H1 (cell line): Measurements from ENCODE around the gene TGM2. TPM values are rescaled to one million over a fixed set of nuclear protein-coding genes. Genes with fewer than 3 reads are reported as not detected.

Source experiments
- CTCF ChIA-PET: fragments of 300-600 bp; sonication (Branson Sonifier 250); formaldehyde crosslinking; loops from one replicate; lab custom pipeline; 2021; ENCODE audit not compliant: partially characterized antibody; lab: Charles Lee
- POLR2A ChIA-PET: fragments of 300-600 bp; sonication (Branson Sonifier 250); formaldehyde crosslinking; loops from one replicate; lab custom pipeline; 2021; ENCODE audit warnings: inconsistent platforms; ENCODE audit not compliant: partially characterized antibody; lab: Charles Lee
- DNase-seq, 2 experiments: peaks; one replicate each; pipeline versions ENCODE4 v3.0.0 to v3.0.0-alpha.2; 2010 to 2022; ENCODE audit warnings: low spot score in 2 of 2, low read depth in 1 of 2, mixed read lengths in 1 of 2
- FAIRE-seq: peaks from 2 replicates; lab custom pipeline; 2011; peaks lifted over from hg19 to GRCh38; lab: Jason Lieb, UNC
- H2AFZ ChIP-seq: 2 replicates; pipeline ENCODE4 v1.8.1; 2012; ENCODE audit warnings: low read length, inconsistent platforms
- H2AK5ac ChIP-seq: 2 replicates; pipeline ENCODE4 v1.6.1; 2013; ENCODE audit warnings: low read depth, low read length
- H2BK120ac ChIP-seq: replicated peaks from 2 replicates; pipeline ENCODE3; 2013; ENCODE audit warnings: low read depth, low read length, inconsistent platforms
- H2BK12ac ChIP-seq: 2 replicates; pipeline ENCODE4 v1.6.1; 2013; ENCODE audit warnings: low read depth, low read length
- H2BK15ac ChIP-seq: 2 replicates; pipeline ENCODE4 v1.6.1; 2013; ENCODE audit warnings: low read length
- H2BK20ac ChIP-seq: 2 replicates; pipeline ENCODE4 v1.6.1; 2013; ENCODE audit warnings: low read length
- H2BK5ac ChIP-seq: 2 replicates; pipeline ENCODE4 v1.6.1; 2013; ENCODE audit warnings: low read depth, low read length
- H3K14ac ChIP-seq: 2 replicates; pipeline ENCODE4 v1.6.1; 2013; ENCODE audit warnings: inconsistent platforms; ENCODE audit not compliant: insufficient read length
- H3K18ac ChIP-seq: 2 replicates; pipeline ENCODE4 v1.6.1; 2013; ENCODE audit warnings: low read length; ENCODE audit errors: extremely low read depth
- H3K23ac ChIP-seq: 2 replicates; pipeline ENCODE4 v1.6.1; 2013; ENCODE audit warnings: inconsistent platforms; ENCODE audit not compliant: insufficient read length
- H3K23me2 ChIP-seq: 2 replicates; pipeline ENCODE4 v1.6.1; 2013; ENCODE audit warnings: low read depth, low read length
- H3K27ac ChIP-seq: 2 replicates; pipeline ENCODE4 v1.6.1; 2011; ENCODE audit warnings: low read depth, low read length, inconsistent platforms
- H3K27me3 ChIP-seq, 4 experiments: replicated peaks in 1 of 4; 1 replicate in 1 of 4; 2 replicates in 3 of 4; pipeline versions ENCODE4 v1.6.1 to v1.8.1; 2011 to 2013; ENCODE audit warnings: low read length in 3 of 4, mild to moderate bottlenecking in 3 of 4, inconsistent platforms in 2 of 4, mixed read lengths in 2 of 4, moderate library complexity in 1 of 4; ENCODE audit not compliant: control insufficient read depth in 3 of 4, insufficient read depth in 3 of 4; ENCODE audit errors: extremely low read depth in 1 of 4
- H3K36me3 ChIP-seq, 4 experiments: 2 replicates each; pipeline versions ENCODE4 v1.6.1 to v1.8.1; 2011 to 2013; ENCODE audit warnings: mild to moderate bottlenecking in 4 of 4, low read length in 3 of 4, moderate library complexity in 2 of 4, control low read depth in 1 of 4, inconsistent platforms in 1 of 4; ENCODE audit not compliant: insufficient read depth in 4 of 4, control insufficient read depth in 2 of 4
- H3K4ac ChIP-seq: replicated peaks from 2 replicates; pipeline ENCODE3; 2013; ENCODE audit warnings: low read length, low read depth, mixed read lengths, inconsistent platforms; ENCODE audit not compliant: insufficient read length
- H3K4me1 ChIP-seq, 4 experiments: replicated peaks in 1 of 4; 1 replicate in 1 of 4; 2 replicates in 3 of 4; pipeline versions ENCODE4 v1.6.1 to v1.8.1; 2011 to 2013; ENCODE audit warnings: low read length in 3 of 4, inconsistent platforms in 2 of 4, mixed read lengths in 1 of 4; ENCODE audit not compliant: insufficient read depth in 4 of 4, control insufficient read depth in 3 of 4
- H3K4me2 ChIP-seq, 2 experiments: 2 replicates each; pipeline versions ENCODE4 v1.6.1 to v1.8.1; 2011 to 2013; ENCODE audit warnings: low read depth in 2 of 2, low read length in 2 of 2, control low read depth in 1 of 2, inconsistent platforms in 1 of 2, mild to moderate bottlenecking in 1 of 2; ENCODE audit not compliant: insufficient read depth in 1 of 2
- H3K4me3 ChIP-seq, 4 experiments: fragments of 200-600, 300-600 bp in 1 of 4; sonication (generic), shearing (Covaris generic), sonication (Bioruptor Twin) in 1 of 4; 2 replicates each; pipeline versions ENCODE4 v1.5.1 to v1.8.1; 2011 to 2016; ENCODE audit warnings: low read length in 4 of 4, low read depth in 3 of 4, control low read depth in 2 of 4, inconsistent platforms in 2 of 4, mild to moderate bottlenecking in 2 of 4, mixed read lengths in 1 of 4, moderate library complexity in 1 of 4; ENCODE audit not compliant: insufficient read depth in 2 of 4; ENCODE audit errors: extremely low read depth in 1 of 4
- H3K56ac ChIP-seq: replicated peaks from 2 replicates; pipeline ENCODE3; 2013; ENCODE audit warnings: low read depth, mild to moderate bottlenecking, mixed read lengths, low read length, inconsistent platforms; ENCODE audit not compliant: insufficient read length
- H3K79me1 ChIP-seq: 2 replicates; pipeline ENCODE4 v1.6.1; 2013; ENCODE audit warnings: low read depth, low read length, control low read depth
- H3K79me2 ChIP-seq, 2 experiments: 2 replicates each; pipeline versions ENCODE4 v1.6.1 to v1.8.1; 2012 to 2013; ENCODE audit warnings: low read length in 2 of 2, mild to moderate bottlenecking in 2 of 2, inconsistent platforms in 1 of 2; ENCODE audit not compliant: insufficient read depth in 2 of 2, control insufficient read depth in 1 of 2
- H3K9ac ChIP-seq, 4 experiments: replicated peaks in 1 of 4; 1 replicate in 1 of 4; 2 replicates in 3 of 4; pipeline versions ENCODE4 v1.6.1 to v1.8.1; 2011 to 2013; ENCODE audit warnings: low read depth in 3 of 4, low read length in 3 of 4, control low read depth in 2 of 4, mild to moderate bottlenecking in 2 of 4, moderate library complexity in 2 of 4, inconsistent platforms in 1 of 4; ENCODE audit errors: extremely low read depth in 1 of 4
- H3K9me3 ChIP-seq, 2 experiments: 2 replicates each; pipeline versions ENCODE4 v1.6.1 to v1.8.1; 2012 to 2013; ENCODE audit warnings: mild to moderate bottlenecking in 2 of 2, moderate library complexity in 2 of 2, control low read depth in 1 of 2, inconsistent platforms in 1 of 2, low read depth in 1 of 2, low read length in 1 of 2, mixed read lengths in 1 of 2; ENCODE audit not compliant: insufficient read depth in 2 of 2
- H4K20me1 ChIP-seq, 2 experiments: replicated peaks in 1 of 2; 2 replicates each; pipeline versions ENCODE3 to v1.8.1; 2011 to 2013; ENCODE audit warnings: inconsistent platforms in 2 of 2, low read length in 2 of 2, mild to moderate bottlenecking in 1 of 2; ENCODE audit not compliant: insufficient read depth in 2 of 2, control insufficient read depth in 1 of 2
- H4K5ac ChIP-seq: 2 replicates; pipeline ENCODE4 v1.6.1; 2013; ENCODE audit warnings: low read length, low read depth, mixed read lengths, inconsistent platforms; ENCODE audit not compliant: insufficient read length
- H4K8ac ChIP-seq: 2 replicates; pipeline ENCODE4 v1.8.0; 2013; ENCODE audit warnings: mild to moderate bottlenecking, moderate library complexity, low read length, inconsistent platforms; ENCODE audit not compliant: insufficient read depth; ENCODE audit errors: extremely low read depth
- H4K91ac ChIP-seq: replicated peaks from 2 replicates; pipeline ENCODE3; 2013; ENCODE audit warnings: low read length, mixed read lengths, inconsistent platforms; ENCODE audit not compliant: insufficient read length
- ATF2 ChIP-seq: IDR thresholded peaks from 2 replicates; pipeline ENCODE4 v1.6.1; 2012; ENCODE audit warnings: low read length, inconsistent platforms
- CBX8 ChIP-seq: fragments of 300-800, 300-1000 bp; sonication (generic); IDR thresholded peaks from 2 replicates; pipeline ENCODE4 v1.7.1; 2016; ENCODE audit warnings: low read depth, low read length, borderline replicate concordance
- EGR1 ChIP-seq: IDR thresholded peaks from 2 replicates; pipeline ENCODE4 v1.6.1; 2011; ENCODE audit warnings: low read depth, low read length, borderline replicate concordance
- FOSL1 ChIP-seq: IDR thresholded peaks from 2 replicates; pipeline ENCODE4 v1.6.1; 2011; ENCODE audit warnings: mild to moderate bottlenecking, low read depth, low read length, moderate library complexity; ENCODE audit not compliant: insufficient read depth
- PHF8 ChIP-seq: fragments of 200-600 bp; sonication (generic); conservative IDR thresholded peaks from 2 replicates; pipeline ENCODE4 v1.7.1; 2012; ENCODE audit warnings: low read depth, mild to moderate bottlenecking, inconsistent platforms, low read length, moderate library complexity
- RAD21 ChIP-seq, 2 experiments: IDR thresholded peaks in 1 of 2; conservative IDR thresholded peaks in 1 of 2; 2 replicates each; pipeline ENCODE4 v1.6.1; 2011; ENCODE audit warnings: low read depth in 2 of 2, low read length in 2 of 2, improper control_type of control experiment in 1 of 2, inconsistent platforms in 1 of 2, mild to moderate bottlenecking in 1 of 2, moderate library complexity in 1 of 2
- RFX5 ChIP-seq: IDR thresholded peaks from 2 replicates; pipeline ENCODE4 v1.6.1; 2011; ENCODE audit warnings: low read depth, low read length, improper control_type of control experiment, borderline replicate concordance
- SIRT6 ChIP-seq: IDR thresholded peaks from one replicate; pipeline ENCODE4 v1.7.1; 2012; ENCODE audit warnings: low read length, inconsistent platforms
- SP1 ChIP-seq: IDR thresholded peaks from 2 replicates; pipeline ENCODE4 v1.6.1; 2011; ENCODE audit warnings: low read depth, low read length
- SRF ChIP-seq: IDR thresholded peaks from 2 replicates; pipeline ENCODE4 v1.6.1; 2011; ENCODE audit warnings: mild to moderate bottlenecking, low read depth, low read length, moderate library complexity
- SUZ12 ChIP-seq: fragments of 200-600 bp; sonication (generic); IDR thresholded peaks from 2 replicates; pipeline ENCODE4 v1.6.1; 2012; ENCODE audit warnings: mild to moderate bottlenecking, inconsistent platforms, low read length, moderate library complexity, mixed read lengths
- WGBS, 2 experiments: shearing (Covaris generic) in 1 of 2; methylation state at CpG; one replicate each; pipeline versions ENCODE4 v1.1.6 to v1.1.7; 2013 to 2015; ENCODE audit warnings: low lambda C conversion rate in 2 of 2, mixed read lengths in 2 of 2, inconsistent platforms in 1 of 2, low coverage in 1 of 2, missing lambda C conversion rate in 1 of 2; ENCODE audit not compliant: insufficient replicate concordance in 2 of 2, insufficient coverage in 1 of 2, insufficient read length in 1 of 2; ENCODE audit errors: extremely low coverage in 1 of 2, missing lambda C conversion rate in 1 of 2; 5-methylcytosine and 5-hydroxymethylcytosine counted together
- polyA plus RNA-seq, 7 experiments: library from polyadenylated mRNA; depleted of rRNA in 3 of 7; stranded (reverse) in 5 of 7; unstranded in 2 of 7; fragments of >200 nt in 5 of 7; fragments of 200-250 nt in 2 of 7; gene quantifications; 1 replicate in 5 of 7; 2 replicates in 1 of 7; 4 replicates in 1 of 7; pipeline versions ENCODE4 v1.2.1 to v1.2.3, GENCODE V29; 2011 to 2013; ENCODE audit warnings: missing spikeins in 2 of 7, mixed read lengths in 2 of 7
- total RNA-seq: library from RNA; stranded (reverse); fragmentation: NEBNext Ultra II Directional; extraction: Animal tissue kit (Norgen Biotek cat#: 25700); gene quantifications from 2 replicates; pipeline ENCODE4 v1.2.1, GENCODE V29; 2021

The TGM2 gene
- total and polyA plus RNA-seq, 2 of the 8 experiments (the other 6 are each of a cell fraction or from before 2014, with no cell fraction given) = 0.86 to 1.0 TPM

- H2AK5ac ChIP-seq = no peak overlapping the region
- no peak overlapping the region for H3K18ac ChIP-seq
- no peak overlapping the region for H3K4me2 ChIP-seq
- WGBS, 2 experiments = 85% methylated on average over 12 of the region's 12 CpGs; no CpG with 5 or more reads in 1 of the 2 experiments
- ChIA-PET POLR2A (no interaction called here), CTCF (interaction anchor here (0.6 to 2.1 kb wide), 7 partner anchors 10 to 222 kb away, joined by 3 to 4 read pairs (median 3); no protein-coding TSS in a partner anchor)
- H3K4ac ChIP-seq = no peak overlapping the region
- H3K56ac ChIP-seq = no peak overlapping the region
- no peaks in the 10 kb centered on the region for H4K20me1 ChIP-seq
- no peak overlapping the region for H2BK15ac ChIP-seq
- H3K23me2 ChIP-seq = peaks cover 1% of the 10 kb centered on the region; the same call in 1 of the 2 replicates
- H3K36me3 ChIP-seq = no peaks in the 10 kb centered on the region
- H3K4me3 ChIP-seq = no peak overlapping the region
- H3K14ac ChIP-seq = no peak overlapping the region
- H2BK5ac ChIP-seq = no peak overlapping the region
- no peaks in the 10 kb centered on the region for H3K27me3 ChIP-seq
- H4K5ac ChIP-seq = no peak overlapping the region
- H3K79me1 ChIP-seq = no peaks in the 10 kb centered on the region
- H4K91ac ChIP-seq = no peak overlapping the region
- DNase-seq = no peak
- H2AFZ ChIP-seq = no peak overlapping the region
- no peak overlapping the region for H3K23ac ChIP-seq
- H4K8ac ChIP-seq = no peak overlapping the region
- no peak for FAIRE-seq
- H3K4me1 ChIP-seq = peaks cover 0 to 8% (median 3%) of the 10 kb centered on the region in 4 experiments; a peak in 4 of 7 replicates
- H3K9ac ChIP-seq = no peak overlapping the region
- H2BK120ac ChIP-seq = no peak overlapping the region
- no peaks in the 10 kb centered on the region for H3K9me3 ChIP-seq
- H2BK20ac ChIP-seq = no peak overlapping the region
- H2BK12ac ChIP-seq = no peak overlapping the region
- no peaks in the 10 kb centered on the region for H3K79me2 ChIP-seq
- no peak overlapping the region for H3K27ac ChIP-seq
- no peak for TF ChIP-seq RFX5
- no peak for TF ChIP-seq RAD21 (IDR thresholded peaks at IDR 0.05 in 1 of 2, conservative IDR thresholded peaks at IDR 0.05 in 1 of 2; ENCODE audit: low read depth in 2 of 2, low read length in 2 of 2)
- TF ChIP-seq SRF = no peak
- TF ChIP-seq SIRT6 = no peak
- TF ChIP-seq FOSL1 = no peak
- TF ChIP-seq ATF2 = no peak
- TF ChIP-seq CBX8 = no peak
- no peak for TF ChIP-seq SUZ12
- TF ChIP-seq SP1 = no peak
- no peak for TF ChIP-seq EGR1
- TF ChIP-seq PHF8 = no peak
Observed at GRCh38 chr20:38139977-38140753, 24.9 kb downstream of the TGM2 start.
